Measurements from ENCODE around the gene DUSP22. TPM values are rescaled to one million over a fixed set of nuclear protein-coding genes. Genes with fewer than 3 reads are reported as not detected.

The DUSP22 gene
- total and polyA plus RNA-seq, 4 donors, result 9.5 to 31.0 (median 20.1) TPM

- no peak for TF ChIP-seq FOXA1 (IDR thresholded peaks at IDR 0.05)
- TF ChIP-seq RAD21 (IDR thresholded peaks at IDR 0.05), result no peak
- TF ChIP-seq HNF4G (IDR thresholded peaks at IDR 0.05), result no peak
- TF ChIP-seq YY1 (IDR thresholded peaks at IDR 0.05), result no peak
Measured at GRCh38 chr6:250676-251075, 41.6 kb upstream of the DUSP22 start (continued).

- Histone ChIP-seq H3K4me3 (ENCODE audit: low read depth in 1 of 3, low read length in 3 of 3) (no peak overlapping the region), H3K9me3 (ENCODE audit: control insufficient read depth in 4 of 4, low read length in 3 of 4) (no peaks in the 10 kb centered on the region), H3K36me3 (ENCODE audit: control insufficient read depth in 4 of 4, insufficient read depth in 3 of 4, low read depth in 1 of 4, low read length in 3 of 4) (no peaks in the 10 kb centered on the region), H3K9ac (ENCODE audit: low read depth in 1 of 2, low read length in 2 of 2) (no peak overlapping the region), H3K27ac (ENCODE audit: low read depth in 1 of 2, low read length in 2 of 2) (no peak overlapping the region), H3K4me1 (ENCODE audit: control insufficient read depth in 4 of 4, insufficient read depth in 4 of 4, low read length in 3 of 4) (no peaks in the 10 kb centered on the region), H3K27me3 (ENCODE audit: control insufficient read depth in 4 of 4, insufficient read depth in 4 of 4, low read length in 3 of 4) (peaks cover 0 to 4% (median 0%) of the 10 kb centered on the region in 4 donors)
- 80% methylated on average over 2 of the region's 2 CpGs for WGBS
- TF ChIP-seq FOXA1 (IDR thresholded peaks at IDR 0.05), result no peak
- TF ChIP-seq HNF4A (conservative IDR thresholded peaks at IDR 0.05), result no peak
- no peak for TF ChIP-seq RXRA (IDR thresholded peaks at IDR 0.05)
- TF ChIP-seq RAD21 (IDR thresholded peaks at IDR 0.05), result no peak
- TF ChIP-seq ZBTB33 (IDR thresholded peaks at IDR 0.05), result no peak
- TF ChIP-seq NR2F2 (IDR thresholded peaks at IDR 0.05), result no peak
- no peak for TF ChIP-seq MAX (IDR thresholded peaks at IDR 0.05)
- TF ChIP-seq GABPA (IDR thresholded peaks at IDR 0.05 in 1 of 2, conservative IDR thresholded peaks at IDR 0.05 in 1 of 2), result no peak
- TF ChIP-seq REST (IDR thresholded peaks at IDR 0.05), result no peak
- TF ChIP-seq CTCF (IDR thresholded peaks at IDR 0.05; ENCODE audit: low read depth, low read length, missing input control), result no peak
- no peak for TF ChIP-seq YY1 (IDR thresholded peaks at IDR 0.05)
- TF ChIP-seq EGR1 (IDR thresholded peaks at IDR 0.05; ENCODE audit: low read depth in 2 of 2), result no peak
- no peak for TF ChIP-seq HNF4G (IDR thresholded peaks at IDR 0.05)
- no peak for TF ChIP-seq ATF3 (IDR thresholded peaks at IDR 0.05)
- no peak for TF ChIP-seq FOXA2 (IDR thresholded peaks at IDR 0.05)
- no peak for TF ChIP-seq JUND (IDR thresholded peaks at IDR 0.05)
- TF ChIP-seq SP1 (IDR thresholded peaks at IDR 0.05), result no peak
- no peak for TF ChIP-seq TAF1 (conservative IDR thresholded peaks at IDR 0.05)
- DNase-seq (ENCODE audit: low spot score), result no peak
Measured at GRCh38 chr6:251920-252319, 40.4 kb upstream of the DUSP22 start.
